MM.1S (cell line): ENCODE data around the gene CDH20.

Experiments
- DNase-seq: peaks from one replicate; pipeline ENCODE4 v3.0.0-alpha.2; 2015
- H2AFZ ChIP-seq: fragments of 300-600 bp; sonication (generic); 2 replicates; pipeline ENCODE4 v1.6.0; 2016; ENCODE audit warnings: antibody characterized with exemption, low read length
- H3F3A ChIP-seq: fragments of 300-600 bp; sonication (generic); 2 replicates; pipeline ENCODE4 v1.6.1; 2016; ENCODE audit warnings: mild to moderate bottlenecking, antibody characterized with exemption, low read length, moderate library complexity, mixed read lengths; ENCODE audit not compliant: insufficient read depth
- H3K27ac ChIP-seq: fragments of 300-600 bp; sonication (generic); 2 replicates; pipeline ENCODE4 v1.5.1; 2016; ENCODE audit warnings: mild to moderate bottlenecking, low read length
- H3K27me3 ChIP-seq: fragments of 300-600 bp; sonication (generic); replicated peaks from 2 replicates; pipeline ENCODE4 v1.6.0; 2016; ENCODE audit warnings: low read length; ENCODE audit not compliant: insufficient read depth
- H3K36me3 ChIP-seq: fragments of 300-600 bp; sonication (generic); replicated peaks from 2 replicates; pipeline ENCODE4 v1.6.1; 2016; ENCODE audit warnings: mild to moderate bottlenecking, low read length, mixed read lengths; ENCODE audit not compliant: insufficient read depth
- H3K4me1 ChIP-seq: fragments of 300-600 bp; sonication (generic); 2 replicates; pipeline ENCODE4 v1.6.1; 2016; ENCODE audit warnings: low read length, mixed read lengths
- H3K4me2 ChIP-seq: fragments of 300-600 bp; sonication (generic); 2 replicates; pipeline ENCODE4 v1.6.0; 2016; ENCODE audit warnings: low read depth, low read length
- H3K4me3 ChIP-seq: fragments of 300-600 bp; sonication (generic); 2 replicates; pipeline ENCODE4 v1.5.1; 2016; ENCODE audit warnings: low read length, mixed read lengths
- H3K79me2 ChIP-seq: fragments of 300-600 bp; sonication (generic); 2 replicates; pipeline ENCODE4 v1.6.1; 2016; ENCODE audit warnings: mixed run types, low read length, mixed read lengths
- H3K9ac ChIP-seq: fragments of 300-600 bp; sonication (generic); 2 replicates; pipeline ENCODE4 v1.6.1; 2016; ENCODE audit warnings: low read length, mixed read lengths
- H3K9me2 ChIP-seq: fragments of 300-600 bp; sonication (generic); replicated peaks from 2 replicates; pipeline ENCODE4 v1.6.1; 2016; ENCODE audit warnings: mild to moderate bottlenecking, low read length, mixed read lengths; ENCODE audit not compliant: insufficient read depth
- H3K9me3 ChIP-seq: fragments of 300-600 bp; sonication (generic); replicated peaks from 2 replicates; pipeline ENCODE4 v1.6.1; 2016; ENCODE audit warnings: mild to moderate bottlenecking, low read length, mixed read lengths; ENCODE audit not compliant: insufficient read depth
- H4K20me1 ChIP-seq: fragments of 300-600 bp; sonication (generic); 2 replicates; pipeline ENCODE4 v1.6.1; 2016; ENCODE audit warnings: mild to moderate bottlenecking, low read length, moderate library complexity, mixed read lengths; ENCODE audit not compliant: insufficient read depth
- EZH2 ChIP-seq: fragments of 300-600 bp; sonication (generic); optimal IDR thresholded peaks from 2 replicates; pipeline ENCODE3; 2017; ENCODE audit warnings: low read depth, mild to moderate bottlenecking, antibody characterized with exemption, low read length, mixed read lengths
- EZH2phosphoT487 ChIP-seq: fragments of 300-600 bp; sonication (generic); IDR thresholded peaks from 2 replicates; pipeline ENCODE4 v1.6.1; 2018; ENCODE audit warnings: antibody characterized with exemption, low read length
- TF ChIP-seq, protein P1 (sequence below): fragments of 300-600 bp; sonication (generic); IDR thresholded peaks from 2 replicates; pipeline ENCODE4 v1.5.1; 2016; ENCODE audit warnings: antibody characterized with exemption, low read length, mixed read lengths

CDH20 gene

DNA sequence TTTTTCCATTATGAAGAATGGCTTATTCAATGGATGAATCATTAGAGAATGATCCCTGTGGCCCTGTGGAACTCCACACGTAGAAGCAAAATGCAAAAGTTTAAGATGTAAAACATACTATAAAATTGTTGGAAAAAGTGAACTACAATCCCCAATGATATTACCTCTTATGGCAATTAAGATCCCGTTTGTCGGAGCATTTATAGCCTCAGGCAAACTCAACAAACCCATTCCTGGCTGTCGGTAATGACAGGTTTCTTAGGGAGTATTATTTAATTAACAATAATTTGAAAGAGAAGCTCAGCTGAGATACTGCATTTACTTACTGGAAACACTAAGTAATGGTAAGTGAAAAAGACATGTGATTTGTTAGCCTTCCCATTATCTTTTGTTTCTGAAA lies 138.3 kb downstream of the CDH20 start:
- Histone ChIP-seq H3K27me3 (no peaks in the 10 kb centered on the region), H3K4me2 (no peak overlapping the region)

DNA sequence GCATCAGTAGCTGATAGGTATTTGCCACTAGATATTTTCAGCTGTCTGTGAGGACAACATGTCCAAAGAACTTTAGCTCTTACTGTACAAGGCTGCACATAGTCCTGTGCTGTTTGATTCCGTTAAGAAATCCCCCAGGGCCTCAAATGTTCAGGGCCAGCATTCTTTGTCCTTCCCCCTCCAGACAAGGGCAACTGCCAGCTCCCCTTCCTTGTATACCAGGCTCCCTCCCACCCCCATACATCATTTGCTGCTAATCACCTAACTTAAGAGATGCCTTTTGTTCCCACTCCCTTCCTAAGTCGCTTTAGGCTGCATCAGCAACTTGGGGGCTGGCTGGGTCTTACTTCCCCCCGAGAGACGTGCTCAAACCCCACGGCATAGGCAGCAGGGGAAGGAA lies 138.7 kb downstream of the CDH20 start:
- no peak overlapping the region for H2AFZ ChIP-seq
- no peak overlapping the region for H3K9ac ChIP-seq
- DNase-seq, result no peak
- no peaks in the 10 kb centered on the region for H3F3A ChIP-seq
- H3K4me2 ChIP-seq, result no peak overlapping the region
- no peak overlapping the region for H3K4me3 ChIP-seq
- H3K79me2 ChIP-seq, result no peaks in the 10 kb centered on the region
- no peaks in the 10 kb centered on the region for H3K27me3 ChIP-seq
- no peaks in the 10 kb centered on the region for H3K9me2 ChIP-seq
- no peak overlapping the region for H3K27ac ChIP-seq
- H3K4me1 ChIP-seq, result no peaks in the 10 kb centered on the region
- H4K20me1 ChIP-seq, result no peaks in the 10 kb centered on the region
- H3K36me3 ChIP-seq, result no peaks in the 10 kb centered on the region
- no peak for TF ChIP-seq EZH2phosphoT487
- TF ChIP-seq, protein P1, sequence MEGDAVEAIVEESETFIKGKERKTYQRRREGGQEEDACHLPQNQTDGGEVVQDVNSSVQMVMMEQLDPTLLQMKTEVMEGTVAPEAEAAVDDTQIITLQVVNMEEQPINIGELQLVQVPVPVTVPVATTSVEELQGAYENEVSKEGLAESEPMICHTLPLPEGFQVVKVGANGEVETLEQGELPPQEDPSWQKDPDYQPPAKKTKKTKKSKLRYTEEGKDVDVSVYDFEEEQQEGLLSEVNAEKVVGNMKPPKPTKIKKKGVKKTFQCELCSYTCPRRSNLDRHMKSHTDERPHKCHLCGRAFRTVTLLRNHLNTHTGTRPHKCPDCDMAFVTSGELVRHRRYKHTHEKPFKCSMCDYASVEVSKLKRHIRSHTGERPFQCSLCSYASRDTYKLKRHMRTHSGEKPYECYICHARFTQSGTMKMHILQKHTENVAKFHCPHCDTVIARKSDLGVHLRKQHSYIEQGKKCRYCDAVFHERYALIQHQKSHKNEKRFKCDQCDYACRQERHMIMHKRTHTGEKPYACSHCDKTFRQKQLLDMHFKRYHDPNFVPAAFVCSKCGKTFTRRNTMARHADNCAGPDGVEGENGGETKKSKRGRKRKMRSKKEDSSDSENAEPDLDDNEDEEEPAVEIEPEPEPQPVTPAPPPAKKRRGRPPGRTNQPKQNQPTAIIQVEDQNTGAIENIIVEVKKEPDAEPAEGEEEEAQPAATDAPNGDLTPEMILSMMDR, result no peak
- no peak for TF ChIP-seq EZH2
- no peaks in the 10 kb centered on the region for H3K9me3 ChIP-seq

More for the DNA sequence above, 138.3 kb downstream of the CDH20 start:
- H3K9ac ChIP-seq, result no peak overlapping the region
- H3K9me2 ChIP-seq, result no peaks in the 10 kb centered on the region
- no peaks in the 10 kb centered on the region for H3K79me2 ChIP-seq
- no peaks in the 10 kb centered on the region for H3K36me3 ChIP-seq
- no peak for DNase-seq
- H4K20me1 ChIP-seq, result no peaks in the 10 kb centered on the region
- H3K4me3 ChIP-seq, result no peak overlapping the region
- no peak for TF ChIP-seq EZH2
- TF ChIP-seq EZH2phosphoT487, result no peak
- TF ChIP-seq, protein P1, result no peak
- no peak overlapping the region for H2AFZ ChIP-seq
- no peaks in the 10 kb centered on the region for H3F3A ChIP-seq
- H3K9me3 ChIP-seq, result no peaks in the 10 kb centered on the region
- no peak overlapping the region for H3K27ac ChIP-seq
- H3K4me1 ChIP-seq, result no peaks in the 10 kb centered on the region

DNA sequence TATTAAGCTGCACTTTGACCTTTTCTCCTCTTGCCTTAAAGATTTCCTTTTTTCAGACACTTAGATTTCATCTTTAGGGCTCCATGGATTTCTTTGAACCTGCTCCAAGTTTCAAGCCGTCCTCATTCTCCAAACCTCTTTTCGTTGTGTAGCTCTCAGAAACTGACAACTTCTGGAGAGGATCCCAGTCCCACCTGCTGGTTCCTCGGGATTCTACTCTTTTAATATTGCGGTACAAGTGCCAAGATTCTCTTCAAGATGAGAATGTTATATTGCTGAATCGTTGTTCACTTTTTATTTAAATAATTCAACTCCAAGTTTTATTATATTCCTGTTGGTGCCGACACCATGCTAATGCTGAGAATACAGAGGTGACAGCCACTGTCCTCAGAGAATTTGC lies 141.1 kb downstream of the CDH20 start:
- Histone ChIP-seq H3K4me3 (no peak overlapping the region), H3K4me1 (no peaks in the 10 kb centered on the region), H3K27me3 (no peaks in the 10 kb centered on the region), H3K79me2 (no peaks in the 10 kb centered on the region), H4K20me1 (no peaks in the 10 kb centered on the region), H3K36me3 (no peaks in the 10 kb centered on the region), H3K9ac (no peak overlapping the region), H3F3A (no peaks in the 10 kb centered on the region), H2AFZ (no peak overlapping the region), H3K4me2 (no peak overlapping the region), H3K9me3 (no peaks in the 10 kb centered on the region), H3K27ac (no peak overlapping the region), H3K9me2 (no peaks in the 10 kb centered on the region)
- TF ChIP-seq EZH2 (no peak), EZH2phosphoT487 (no peak)
- TF ChIP-seq, protein P1, result no peak
- DNase-seq, result no peak
